K562 (cell line): ENCODE measurements around the gene TMEM168. TPM values are rescaled to one million over a fixed set of nuclear protein-coding genes. Genes with fewer than 3 reads are reported as not detected.

Experiments
- ATAC-seq: fragments of 200-7000 bp; cut with Tn5 transposase; 3 replicates; pipeline ENCODE4 v1.9.1; 2020; ENCODE audit warnings: moderate library complexity
- BruUV-seq: library from RNA; stranded (reverse); fragments of 400-500 nt; replicated peaks from 2 replicates; lab custom pipeline; 2021; lab: Mats Ljungman, UMichigan
- CTCF ChIA-PET: fragments of 300-600 bp; formaldehyde crosslinking; extraction: SDS; loops from one replicate; lab custom pipeline; 2021; ENCODE audit warnings: low intra/inter-chr PET ratio; lab: Yijun Ruan, JAX
- POLR2A ChIA-PET: fragments of 300-600, 350-650 bp; sonication (Branson Sonifier 250); formaldehyde crosslinking; extraction: SDS; loops from one replicate; lab custom pipeline; 2021; ENCODE audit warnings: antibody characterized with exemption, inconsistent platforms; lab: Yijun Ruan, JAX
- DNase-seq, 4 experiments: peaks; one replicate each; pipeline versions ENCODE4 v3.0.0 to v3.0.0-alpha.2; 2011 to 2018; ENCODE audit warnings: low spot score in 3 of 4, mixed read lengths in 3 of 4; ENCODE audit errors: extremely low read depth in 1 of 4
- FAIRE-seq: peaks from 2 replicates; lab custom pipeline; 2011; peaks lifted over from hg19 to GRCh38; lab: Jason Lieb, UNC
- H2AFZ ChIP-seq: 2 replicates; pipeline ENCODE4 v1.6.0; 2011; ENCODE audit warnings: low read depth, low read length, control low read depth, inconsistent platforms
- H3K27ac ChIP-seq: fragments of 200-600 bp; 3 replicates; pipeline ENCODE4 v1.8.0; 2011; ENCODE audit warnings: low read depth, mild to moderate bottlenecking, control low read depth, inconsistent platforms, low read length, moderate library complexity, mixed read lengths; ENCODE audit errors: extremely low read depth
- H3K27me3 ChIP-seq, 2 experiments: fragments of 300-600 bp in 1 of 2; 2 replicates in 1 of 2; 3 replicates in 1 of 2; pipeline versions ENCODE4 v1.6.0 to v1.8.0; 2011; ENCODE audit warnings: inconsistent platforms in 2 of 2, low read length in 2 of 2, mild to moderate bottlenecking in 1 of 2, mixed read lengths in 1 of 2, moderate library complexity in 1 of 2; ENCODE audit not compliant: control insufficient read depth in 2 of 2, insufficient read depth in 2 of 2
- H3K36me3 ChIP-seq: fragments of 300-600 bp; 3 replicates; pipeline ENCODE4 v1.8.0; 2011; ENCODE audit warnings: mild to moderate bottlenecking, low read length, inconsistent platforms; ENCODE audit not compliant: control insufficient read depth, insufficient read depth
- H3K4me1 ChIP-seq, 2 experiments: fragments of 200-600 bp in 1 of 2; replicated peaks in 1 of 2; 2 replicates in 1 of 2; 3 replicates in 1 of 2; pipeline versions ENCODE4 v1.5.1 to v1.8.0; 2011; ENCODE audit warnings: inconsistent platforms in 2 of 2, low read length in 2 of 2, mild to moderate bottlenecking in 1 of 2, mixed read lengths in 1 of 2, moderate library complexity in 1 of 2; ENCODE audit not compliant: control insufficient read depth in 2 of 2, insufficient read depth in 2 of 2
- H3K4me2 ChIP-seq: 2 replicates; pipeline ENCODE4 v1.6.1; 2011; ENCODE audit warnings: low read length, control low read depth, inconsistent platforms, mixed read lengths; ENCODE audit not compliant: insufficient read depth
- H3K4me3 ChIP-seq: fragments of 200-600 bp; sonication (generic), shearing (Covaris generic); 2 replicates; pipeline ENCODE4 v1.5.1; 2016; ENCODE audit warnings: control low read depth, inconsistent platforms
- H3K79me2 ChIP-seq: fragments of 200-600 bp; 3 replicates; pipeline ENCODE4 v1.8.0; 2011; ENCODE audit warnings: low read length, inconsistent platforms; ENCODE audit not compliant: control insufficient read depth, insufficient read depth
- H3K9ac ChIP-seq, 2 experiments: 2 replicates each; pipeline versions ENCODE4 v1.6.0 to v1.6.1; 2011; ENCODE audit warnings: low read depth in 2 of 2, low read length in 2 of 2, control low read depth in 1 of 2, inconsistent platforms in 1 of 2, mild to moderate bottlenecking in 1 of 2, mixed read lengths in 1 of 2; ENCODE audit not compliant: insufficient read depth in 1 of 2
- H3K9me1 ChIP-seq: one replicate; pipeline ENCODE4 v1.6.0; 2011; ENCODE audit warnings: inconsistent platforms, mild to moderate bottlenecking, low read length, moderate library complexity; ENCODE audit not compliant: control insufficient read depth, insufficient read depth
- H3K9me3 ChIP-seq: replicated peaks from 2 replicates; pipeline ENCODE4 v1.5.1; 2011; ENCODE audit warnings: low read depth, low read length, inconsistent platforms; ENCODE audit not compliant: control insufficient read depth, insufficient read depth
- H4K20me1 ChIP-seq: replicated peaks from 2 replicates; pipeline ENCODE4 v1.6.1; 2011; ENCODE audit warnings: low read length, inconsistent platforms, mixed read lengths; ENCODE audit not compliant: control insufficient read depth, insufficient read depth
- FOXJ2 ChIP-seq: fragments of 200-800 bp; sonication (Bioruptor generic); IDR thresholded peaks from 2 replicates; pipeline ENCODE4 v1.6.1; 2016; ENCODE audit warnings: missing genetic modification characterization, missing compliant biosample characterization
- HMBOX1 ChIP-seq: sonication (generic); IDR thresholded peaks from 2 replicates; pipeline ENCODE4 v1.6.1; 2016
- HMGXB4 ChIP-seq: sonication (generic); formaldehyde crosslinking; IDR thresholded peaks from 2 replicates; pipeline ENCODE4 v1.8.1; 2023; ENCODE audit warnings: mild to moderate bottlenecking, missing genetic modification reagents
- MITF ChIP-seq: IDR thresholded peaks from 2 replicates; pipeline ENCODE4 v1.6.1; 2014; ENCODE audit warnings: antibody characterized with exemption
- PKNOX1 ChIP-seq: fragments of 450-650 bp; IDR thresholded peaks from 2 replicates; pipeline ENCODE4 v1.6.1; 2016
- PRDM10 ChIP-seq: fragments of 450-650 bp; IDR thresholded peaks from 2 replicates; pipeline ENCODE4 v1.6.1; 2018; ENCODE audit not compliant: partially characterized antibody
- TFE3 ChIP-seq: fragments of 450-650 bp; formaldehyde crosslinking; IDR thresholded peaks from 2 replicates; pipeline ENCODE4 v1.4.0; 2020; ENCODE audit warnings: mild to moderate bottlenecking, mixed read lengths
- THRAP3 ChIP-seq: fragments of 450-650 bp; IDR thresholded peaks from 2 replicates; pipeline ENCODE4 v1.6.1; 2016; ENCODE audit warnings: mild to moderate bottlenecking, inconsistent platforms, borderline replicate concordance
- U2AF1 ChIP-seq: fragments of 200-400 bp; formaldehyde crosslinking; optimal IDR thresholded peaks from 2 replicates; pipeline ENCODE3; 2017; ENCODE audit warnings: mild to moderate bottlenecking, low read depth, low read length, moderate library complexity
- WGBS: fragments of 100-300 bp; shearing (Covaris generic); methylation state at CpG from one replicate; pipeline ENCODE4 v1.1.6; 2016; ENCODE audit warnings: low coverage, mixed read lengths; ENCODE audit not compliant: insufficient coverage; ENCODE audit errors: missing lambda C conversion rate; 5-methylcytosine and 5-hydroxymethylcytosine counted together
- in situ Hi-C: fragments of 300-500 bp; cut with MboI; formaldehyde crosslinking; loops from 4 replicates; pipeline ENCODE4 v1.15.0; 2018; ENCODE audit warnings: inconsistent platforms, mixed read lengths
- intact Hi-C: fragments of 100-400 bp; cut with micrococcal nuclease; formaldehyde crosslinking; loops from 2 replicates; pipeline ENCODE4 v1.14.2; 2022
- polyA plus RNA-seq, 8 experiments: library from polyadenylated mRNA; depleted of rRNA in 4 of 8; stranded (reverse) in 5 of 8; unstranded in 3 of 8; fragments of >200 nt; fragmentation: Nextera tagmentation in 2 of 8; fragmentation: Illumina TruSeq in 1 of 8; extraction: Ambion mirVana in 2 of 8; extraction: Trizol in 1 of 8; gene quantifications; 2 replicates each; pipeline versions ENCODE4 v1.2.1 to v1.2.3, GENCODE V29; 2011 to 2014; ENCODE audit warnings: inconsistent platforms in 1 of 8, missing spikeins in 1 of 8
- total RNA-seq, 7 experiments: library from RNA; depleted of rRNA in 6 of 7; stranded (reverse); fragments of >200 nt in 6 of 7; fragmentation: Illumina TruSeq in 2 of 7; extraction: Trizol in 2 of 7; gene quantifications; 2 replicates each; pipeline versions ENCODE4 v1.2.1 to v1.2.3, GENCODE V29; 2011 to 2021; ENCODE audit warnings: low replicate concordance in 1 of 7

TMEM168 gene
- total and polyA plus RNA-seq, 9 of the 15 experiments (the other 6 are each of a cell fraction or from before 2014, with no cell fraction given) = 19.7 to 50.7 (median 25.4) TPM

- no peak for TF ChIP-seq U2AF1
- no peak for TF ChIP-seq MITF
- no peak for TF ChIP-seq TFE3
- TF ChIP-seq FOXJ2 (tag) = no peak
- peak; percentile 51 for TF ChIP-seq PKNOX1
Observed at GRCh38 chr7:112790586-112791003, 402 bp upstream of the TMEM168 start (continued).

GRCh38 chr7:112789453-112789816, 758 bp downstream of the TMEM168 start:
- Histone ChIP-seq H2AFZ (peak overlapping the region; percentile 100), H3K9me1 (no peaks in the 10 kb centered on the region), H3K4me1 (peaks cover 8 to 15% of the 10 kb centered on the region in 2 experiments), H4K20me1 (no peaks in the 10 kb centered on the region), H3K27ac (peak overlapping the region; percentile 94), H3K79me2 (peaks cover 37% of the 10 kb centered on the region), H3K9ac (peak overlapping the region; percentile 93 to 99), H3K27me3 (no peaks in the 10 kb centered on the region), H3K4me3 (peak overlapping the region; percentile 64), H3K36me3 (peaks cover 3% of the 10 kb centered on the region; the same call in 1 of the 3 replicates), H3K4me2 (peak overlapping the region; percentile 90), H3K9me3 (no peaks in the 10 kb centered on the region)
- peak; percentile 1 for ATAC-seq
- DNase-seq = peak in 1 of 4 experiments; percentile 33
- ChIA-PET POLR2A (interaction anchor here (0.6 to 2.5 kb wide), 10 partner anchors 9 to 427 kb away, joined by 3 to 14 read pairs (median 3); no protein-coding TSS in a partner anchor), CTCF (no interaction called here)
- no peak for FAIRE-seq
- WGBS = 0% methylated on average over 2 of the region's 2 CpGs
- in situ Hi-C loops (no loop called here), intact Hi-C loops (loop anchor here (10.0 kb wide), 1 partner anchor 325 kb away; the partner anchor contains the start of gene SMIM30)
- BruUV-seq = no TSS peak
- no peak for TF ChIP-seq PRDM10
- TF ChIP-seq HMGXB4 (CRISPR knock-in tag) = no peak
- 0 out of 2 replicates have a peak, but pooled peaks have one; percentile 28 for TF ChIP-seq HMBOX1
- TF ChIP-seq THRAP3 = 0 out of 2 replicates have a peak, but pooled peaks have one; percentile 6
